A673 (cell line): Measurements from ENCODE around the gene PTGIS.

ENCODE experiments used
- EZH2 ChIP-seq: fragments of 200-600 bp; sonication (generic); IDR thresholded peaks from 2 replicates; pipeline ENCODE4 v1.6.1; 2017; ENCODE audit warnings: borderline replicate concordance, low read depth, mild to moderate bottlenecking, mixed read lengths, antibody characterized with exemption, low read length; ENCODE audit not compliant: poor library complexity, severe bottlenecking
- TF ChIP-seq, protein P1 (sequence below): fragments of 300-800, 200-600 bp; sonication (generic); conservative IDR thresholded peaks from 2 replicates; pipeline ENCODE4 v1.5.1; 2017; ENCODE audit warnings: low read depth, mild to moderate bottlenecking, antibody characterized with exemption, low read length, moderate library complexity, mixed read lengths

- no peak for TF ChIP-seq EZH2
- TF ChIP-seq, protein P1, sequence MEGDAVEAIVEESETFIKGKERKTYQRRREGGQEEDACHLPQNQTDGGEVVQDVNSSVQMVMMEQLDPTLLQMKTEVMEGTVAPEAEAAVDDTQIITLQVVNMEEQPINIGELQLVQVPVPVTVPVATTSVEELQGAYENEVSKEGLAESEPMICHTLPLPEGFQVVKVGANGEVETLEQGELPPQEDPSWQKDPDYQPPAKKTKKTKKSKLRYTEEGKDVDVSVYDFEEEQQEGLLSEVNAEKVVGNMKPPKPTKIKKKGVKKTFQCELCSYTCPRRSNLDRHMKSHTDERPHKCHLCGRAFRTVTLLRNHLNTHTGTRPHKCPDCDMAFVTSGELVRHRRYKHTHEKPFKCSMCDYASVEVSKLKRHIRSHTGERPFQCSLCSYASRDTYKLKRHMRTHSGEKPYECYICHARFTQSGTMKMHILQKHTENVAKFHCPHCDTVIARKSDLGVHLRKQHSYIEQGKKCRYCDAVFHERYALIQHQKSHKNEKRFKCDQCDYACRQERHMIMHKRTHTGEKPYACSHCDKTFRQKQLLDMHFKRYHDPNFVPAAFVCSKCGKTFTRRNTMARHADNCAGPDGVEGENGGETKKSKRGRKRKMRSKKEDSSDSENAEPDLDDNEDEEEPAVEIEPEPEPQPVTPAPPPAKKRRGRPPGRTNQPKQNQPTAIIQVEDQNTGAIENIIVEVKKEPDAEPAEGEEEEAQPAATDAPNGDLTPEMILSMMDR = no peak
These were observed 19.2 kb upstream of the PTGIS start for GRCh38 chr20:49587111-49587570.
